ENCODE results near the gene UFL1. TPM values are rescaled to one million over a fixed set of nuclear protein-coding genes. Genes with fewer than 3 reads are reported as not detected.

Gene UFL1
- total and polyA plus RNA-seq, 2 of the 4 experiments (the other 2 are of a cell fraction), result 8.2 to 19.2 TPM

GRCh38 chr6:96576221-96576620 is 54.6 kb downstream of the UFL1 start:
- CTCF ChIA-PET, result interaction anchor here (1.6 kb wide), 1 partner anchor 12 kb away, joined by 3 read pairs; no protein-coding TSS in a partner anchor
- no peak for ATAC-seq (ENCODE audit: low read depth)
- no TSS peak for BruUV-seq (replicated peaks)

More at GRCh38 chr6:96576221-96576620, 54.6 kb downstream of the UFL1 start:
- Histone ChIP-seq H3K4me2 (ENCODE audit: low read depth, low read length) (no peak overlapping the region), H2BK15ac (ENCODE audit: low read depth, low read length) (no peak overlapping the region), H2AFZ (replicated peaks; ENCODE audit: low read length, poor library complexity) (no peak overlapping the region), H4K91ac (ENCODE audit: insufficient read depth, low read depth, low read length) (no peak overlapping the region), H3K23ac (ENCODE audit: low read depth, low read length) (no peak overlapping the region), H4K5ac (ENCODE audit: low read depth, low read length) (no peak overlapping the region), H2AK5ac (ENCODE audit: low read depth, low read length) (no peak overlapping the region), H2BK120ac (ENCODE audit: low read depth, low read length) (no peak overlapping the region), H3K56ac (ENCODE audit: extremely low read depth, insufficient read depth, low read length) (no peak overlapping the region), H3K36me3 (ENCODE audit: control insufficient read depth, insufficient read depth, low read length) (no peaks in the 10 kb centered on the region), H3K4ac (ENCODE audit: low read depth, low read length) (no peak overlapping the region), H2BK5ac (ENCODE audit: low read depth, low read length, poor library complexity, severe bottlenecking) (no peak overlapping the region), H3K27me3 (ENCODE audit: control insufficient read depth, insufficient read depth, low read length) (no peaks in the 10 kb centered on the region), H3K14ac (replicated peaks; ENCODE audit: low read depth, low read length) (no peak overlapping the region), H3K9me3 (ENCODE audit: control insufficient read depth, insufficient read depth, low read length) (peaks cover 1% of the 10 kb centered on the region; the same call in 1 of the 2 replicates), H3K18ac (ENCODE audit: low read depth, low read length) (no peak overlapping the region), H3K79me1 (ENCODE audit: low read depth in 1 of 2, low read length in 2 of 2) (no peaks in the 10 kb centered on the region), H4K8ac (ENCODE audit: low read depth in 2 of 2, low read length in 2 of 2) (no peak overlapping the region), H3K4me1 (ENCODE audit: control insufficient read depth, insufficient read depth, low read length) (no peaks in the 10 kb centered on the region), H3K9ac (ENCODE audit: low read depth, low read length) (no peak overlapping the region), H2AK9ac (replicated peaks; ENCODE audit: low read depth, low read length, poor library complexity) (no peak overlapping the region), H2BK20ac (ENCODE audit: low read depth, low read length) (no peak overlapping the region), H4K20me1 (ENCODE audit: insufficient read depth, low read length) (no peaks in the 10 kb centered on the region), H3K9me1 (ENCODE audit: insufficient read depth, low read length) (no peaks in the 10 kb centered on the region), H3K4me3 (ENCODE audit: insufficient read depth, low read depth, low read length) (no peak overlapping the region), H3K27ac (ENCODE audit: insufficient read depth, low read length) (no peak overlapping the region)
- no peak for TF ChIP-seq RFX5 (IDR thresholded peaks at IDR 0.05; ENCODE audit: low read depth, low read length)
- TF ChIP-seq NFE2L2 (IDR thresholded peaks at IDR 0.05; ENCODE audit: low read depth, low read length), result no peak
- TF ChIP-seq FOS (IDR thresholded peaks at IDR 0.05; ENCODE audit: low read depth, low read length), result no peak
- no peak for TF ChIP-seq BHLHE40 (IDR thresholded peaks at IDR 0.05; ENCODE audit: low read depth, low read length)
- no peak for TF ChIP-seq RAD21 (IDR thresholded peaks at IDR 0.05; ENCODE audit: low read length)
- TF ChIP-seq CHD1 (IDR thresholded peaks at IDR 0.05; ENCODE audit: low read depth, low read length), result no peak
- TF ChIP-seq MXI1 (IDR thresholded peaks at IDR 0.05; ENCODE audit: borderline replicate concordance, low read depth, low read length), result no peak
- TF ChIP-seq MAFK (IDR thresholded peaks at IDR 0.05; ENCODE audit: low read depth, low read length), result no peak
- no peak for TF ChIP-seq SMC3 (IDR thresholded peaks at IDR 0.05; ENCODE audit: low read depth, low read length)
- no peak for TF ChIP-seq CEBPB (IDR thresholded peaks at IDR 0.05; ENCODE audit: low read depth, low read length)
- TF ChIP-seq RCOR1 (IDR thresholded peaks at IDR 0.05; ENCODE audit: insufficient replicate concordance, low read length), result no peak
- no peak for TF ChIP-seq USF2 (IDR thresholded peaks at IDR 0.05; ENCODE audit: low read depth, low read length)
- TF ChIP-seq CTCF (conservative IDR thresholded peaks at IDR 0.05; ENCODE audit: low read depth, low read length), result no peak
- no peak for TF ChIP-seq ELK1 (IDR thresholded peaks at IDR 0.05; ENCODE audit: borderline replicate concordance, low read depth, low read length)
- no peak for TF ChIP-seq POLR2A (IDR thresholded peaks at IDR 0.05; ENCODE audit: low read depth, low read length)
- no peak for TF ChIP-seq MAZ (IDR thresholded peaks at IDR 0.05; ENCODE audit: borderline replicate concordance, low read depth, low read length)
- no CpG with 5 or more reads among the region's 4 CpGs for WGBS, 2 experiments (ENCODE audit: extremely low coverage in 2 of 2, insufficient read length in 1 of 2)
- POLR2A ChIA-PET (ENCODE audit: unreplicated experiment), result no interaction called here
- intact Hi-C loops (cut with micrococcal nuclease), result no loop called here
- dilution Hi-C loops (cut with HindIII; ENCODE audit: low sequenced_read_pairs, unreplicated experiment), result no loop called here
- in situ Hi-C loops (cut with MboI; ENCODE audit: low sequenced_read_pairs), result no loop called here
- no peak for DNase-seq

Measured in IMR-90 (cell line).